ENCODE measurements around the gene ANKS3. TPM values are rescaled to one million over a fixed set of nuclear protein-coding genes. Genes with fewer than 3 reads are reported as not detected.

The ANKS3 gene
- polyA plus RNA-seq, 1 donor (not counting 4 experiments of a cell fraction or from before 2014, with no cell fraction given), result 11.7 TPM

DNA sequence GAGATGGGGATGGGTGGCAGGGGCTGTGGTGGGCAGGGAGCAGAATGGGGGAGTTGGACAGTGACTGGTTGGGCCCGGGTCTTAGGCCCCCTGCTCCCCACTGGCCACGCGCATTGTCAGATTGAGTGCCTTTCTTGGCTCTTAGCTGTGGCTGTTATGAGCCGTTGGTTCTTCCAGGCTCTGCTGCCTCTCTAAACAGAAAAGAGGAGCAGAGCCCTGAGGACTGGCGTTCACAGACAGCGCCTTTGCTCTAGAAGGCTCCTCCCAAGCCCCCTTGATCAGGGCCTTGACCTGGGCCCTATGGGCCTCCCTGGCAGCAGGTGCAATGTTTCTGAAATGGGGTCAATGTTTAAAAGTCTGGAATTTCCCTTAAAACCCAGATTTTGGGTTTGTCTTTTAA is 55.5 kb downstream of the ANKS3 start:
- Histone ChIP-seq H3K9me1 (ENCODE audit: control insufficient read depth, extremely low read depth, insufficient read depth, low read length) (no peaks in the 10 kb centered on the region), H3K4me2 (ENCODE audit: control insufficient read depth, extremely low read depth, insufficient read depth, low read depth, low read length) (no peak overlapping the region), H3K36me3 (ENCODE audit: control insufficient read depth in 2 of 2, extremely low read depth in 1 of 2, insufficient read depth in 2 of 2, low read length in 2 of 2) (peaks cover 6 to 13% of the 10 kb centered on the region in 2 experiments), H3K27ac (ENCODE audit: control insufficient read depth, insufficient read depth, low read length) (no peak overlapping the region), H3K4me1 (ENCODE audit: control insufficient read depth, extremely low read depth, insufficient read depth, low read length) (peaks cover 18% of the 10 kb centered on the region), H3K79me2 (ENCODE audit: control insufficient read depth, insufficient read depth, low read length) (no peaks in the 10 kb centered on the region), H4K20me1 (ENCODE audit: control insufficient read depth, extremely low read depth, insufficient read depth, low read length) (no peaks in the 10 kb centered on the region), H3K27me3 (ENCODE audit: control insufficient read depth, extremely low read depth, insufficient read depth, low read length) (no peaks in the 10 kb centered on the region), H3K9me3 (ENCODE audit: control insufficient read depth, low read depth, low read length) (no peaks in the 10 kb centered on the region), H2AFZ (ENCODE audit: control insufficient read depth, low read length) (no peak overlapping the region), H3K9ac (ENCODE audit: control insufficient read depth, extremely low read depth, insufficient read depth, low read length) (no peak overlapping the region), H3K4me3 (ENCODE audit: control insufficient read depth in 2 of 3, extremely low read depth in 1 of 3, insufficient read depth in 2 of 3, low read depth in 1 of 3, low read length in 3 of 3) (no peak overlapping the region)
- no peak for DNase-seq (ENCODE audit: low read depth, low spot score)
- TF ChIP-seq CTCF (optimal IDR thresholded peaks at IDR 0.05 in 1 of 3, IDR thresholded peaks at IDR 0.05 in 1 of 3, conservative IDR thresholded peaks at IDR 0.05 in 1 of 3; ENCODE audit: extremely low read depth in 1 of 3, insufficient read depth in 2 of 3, low read length in 3 of 3) (no peak), EZH2 (IDR thresholded peaks at IDR 0.05; ENCODE audit: low read length) (no peak)
- no peak for FAIRE-seq
- dilution Hi-C loops (cut with MboI; ENCODE audit: extremely low pct_ligation_motif_present, low sequenced_read_pairs), result no loop called here

DNA sequence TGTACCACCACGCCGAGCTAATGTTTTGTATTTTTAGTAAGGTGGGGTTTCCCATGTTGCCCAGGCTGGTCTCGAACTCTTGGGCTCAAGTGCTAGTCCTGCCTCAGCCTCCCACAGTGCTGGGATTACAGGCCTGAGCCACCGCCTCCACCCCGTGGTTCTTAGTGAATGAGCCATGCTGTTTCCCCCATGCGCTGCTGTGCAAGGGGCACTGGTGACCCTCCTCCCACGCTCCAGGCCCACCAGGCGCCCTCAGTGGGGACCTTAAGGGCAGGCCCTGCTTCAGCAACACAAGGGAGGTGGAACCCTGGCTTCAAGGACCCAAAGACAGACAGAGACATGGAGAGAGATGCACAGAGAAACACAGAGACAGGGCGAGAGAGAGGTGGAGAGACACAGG is 56.1 kb downstream of the ANKS3 start:
- peaks cover 6 to 17% of the 10 kb centered on the region in 2 experiments for H3K36me3 ChIP-seq (ENCODE audit: control insufficient read depth in 2 of 2, extremely low read depth in 1 of 2, insufficient read depth in 2 of 2, low read length in 2 of 2)
- DNase-seq (ENCODE audit: low read depth, low spot score), result no peak
- H2AFZ ChIP-seq (ENCODE audit: control insufficient read depth, low read length), result no peak overlapping the region
- H3K27ac ChIP-seq (ENCODE audit: control insufficient read depth, insufficient read depth, low read length), result no peak overlapping the region
- no peaks in the 10 kb centered on the region for H3K79me2 ChIP-seq (ENCODE audit: control insufficient read depth, insufficient read depth, low read length)
- FAIRE-seq, result no peak
- peaks cover 18% of the 10 kb centered on the region for H3K4me1 ChIP-seq (ENCODE audit: control insufficient read depth, extremely low read depth, insufficient read depth, low read length)
- H3K9ac ChIP-seq (ENCODE audit: control insufficient read depth, extremely low read depth, insufficient read depth, low read length), result no peak overlapping the region
- H3K4me3 ChIP-seq (ENCODE audit: control insufficient read depth in 2 of 3, extremely low read depth in 1 of 3, insufficient read depth in 2 of 3, low read depth in 1 of 3, low read length in 3 of 3), result no peak overlapping the region
- dilution Hi-C loops (cut with MboI; ENCODE audit: extremely low pct_ligation_motif_present, low sequenced_read_pairs), result no loop called here
- no peaks in the 10 kb centered on the region for H3K9me1 ChIP-seq (ENCODE audit: control insufficient read depth, extremely low read depth, insufficient read depth, low read length)
- no peaks in the 10 kb centered on the region for H3K27me3 ChIP-seq (ENCODE audit: control insufficient read depth, extremely low read depth, insufficient read depth, low read length)
- H3K9me3 ChIP-seq (ENCODE audit: control insufficient read depth, low read depth, low read length), result no peaks in the 10 kb centered on the region
- H4K20me1 ChIP-seq (ENCODE audit: control insufficient read depth, extremely low read depth, insufficient read depth, low read length), result no peaks in the 10 kb centered on the region
- no peak overlapping the region for H3K4me2 ChIP-seq (ENCODE audit: control insufficient read depth, extremely low read depth, insufficient read depth, low read depth, low read length)
- TF ChIP-seq CTCF (optimal IDR thresholded peaks at IDR 0.05 in 1 of 3, IDR thresholded peaks at IDR 0.05 in 1 of 3, conservative IDR thresholded peaks at IDR 0.05 in 1 of 3; ENCODE audit: extremely low read depth in 1 of 3, insufficient read depth in 2 of 3, low read length in 3 of 3), result no peak
- TF ChIP-seq EZH2 (IDR thresholded peaks at IDR 0.05; ENCODE audit: low read length), result no peak

All from keratinocyte (primary cell).